ENCODE results near the gene SGPP1. TPM values are rescaled to one million over a fixed set of nuclear protein-coding genes. Genes with fewer than 3 reads are reported as not detected.

The SGPP1 gene
- total and polyA plus RNA-seq, 2 of the 4 experiments (the other 2 are of a cell fraction), result 8.6 to 11.1 TPM

GRCh38 chr14:63761351-63762117 is 33.7 kb upstream of the SGPP1 start:
- dilution Hi-C loops (cut with HindIII; ENCODE audit: low sequenced_read_pairs, unreplicated experiment) (no loop called here), intact Hi-C loops (cut with micrococcal nuclease) (loop anchor here (10.0 kb wide), 1 partner anchor 1597 kb away; no protein-coding TSS in a partner anchor), in situ Hi-C loops (cut with MboI; ENCODE audit: low sequenced_read_pairs) (loop anchor here (25.0 kb wide), 1 partner anchor 374 kb away; no protein-coding TSS in a partner anchor)
- no peak overlapping the region for H3K27ac ChIP-seq (ENCODE audit: insufficient read depth, low read length)
- no peak overlapping the region for H2AK5ac ChIP-seq (ENCODE audit: low read depth, low read length)
- H4K91ac ChIP-seq (ENCODE audit: insufficient read depth, low read depth, low read length), result no peak overlapping the region
- no peak overlapping the region for H2AK9ac ChIP-seq (replicated peaks; ENCODE audit: low read depth, low read length, poor library complexity)
- TF ChIP-seq RCOR1 (IDR thresholded peaks at IDR 0.05; ENCODE audit: insufficient replicate concordance, low read length) (no peak), CEBPB (IDR thresholded peaks at IDR 0.05; ENCODE audit: low read depth, low read length) (no peak)
- H3K18ac ChIP-seq (ENCODE audit: low read depth, low read length), result no peak overlapping the region
- no peak overlapping the region for H4K5ac ChIP-seq (ENCODE audit: low read depth, low read length)
- no peaks in the 10 kb centered on the region for H3K27me3 ChIP-seq (ENCODE audit: control insufficient read depth, insufficient read depth, low read length)
- no peaks in the 10 kb centered on the region for H3K9me1 ChIP-seq (ENCODE audit: insufficient read depth, low read length)
- BruUV-seq (replicated peaks), result no TSS peak
- WGBS, 2 experiments (ENCODE audit: extremely low coverage in 2 of 2, insufficient read length in 1 of 2), result 81% methylated on average over 8 of the region's 26 CpGs; no CpG with 5 or more reads in 1 of the 2 experiments
- H2BK120ac ChIP-seq (ENCODE audit: low read depth, low read length), result no peak overlapping the region
- no peak overlapping the region for H4K8ac ChIP-seq (ENCODE audit: low read depth in 2 of 2, low read length in 2 of 2)
- no peaks in the 10 kb centered on the region for H3K9me3 ChIP-seq (ENCODE audit: control insufficient read depth, insufficient read depth, low read length)
- no peak overlapping the region for H3K14ac ChIP-seq (replicated peaks; ENCODE audit: low read depth, low read length)
- ATAC-seq (ENCODE audit: low read depth), result no peak
- H3K4me2 ChIP-seq (ENCODE audit: low read depth, low read length), result no peak overlapping the region
- no peaks in the 10 kb centered on the region for H4K20me1 ChIP-seq (ENCODE audit: insufficient read depth, low read length)
- H2AFZ ChIP-seq (replicated peaks; ENCODE audit: low read length, poor library complexity), result peak overlapping the region; percentile 68
- CTCF ChIA-PET, result no interaction called here
- no peak overlapping the region for H2BK5ac ChIP-seq (ENCODE audit: low read depth, low read length, poor library complexity, severe bottlenecking)
- no peaks in the 10 kb centered on the region for H3K36me3 ChIP-seq (ENCODE audit: control insufficient read depth, insufficient read depth, low read length)
- H3K23ac ChIP-seq (ENCODE audit: low read depth, low read length), result no peak overlapping the region
- H3K56ac ChIP-seq (ENCODE audit: extremely low read depth, insufficient read depth, low read length), result no peak overlapping the region
- H2BK15ac ChIP-seq (ENCODE audit: low read depth, low read length), result no peak overlapping the region
- no peak overlapping the region for H3K4ac ChIP-seq (ENCODE audit: low read depth, low read length)
- H3K4me3 ChIP-seq (ENCODE audit: insufficient read depth, low read depth, low read length), result no peak overlapping the region
- DNase-seq, result no peak
- H3K4me1 ChIP-seq (ENCODE audit: control insufficient read depth, insufficient read depth, low read length), result no peaks in the 10 kb centered on the region
- no peak overlapping the region for H3K9ac ChIP-seq (ENCODE audit: low read depth, low read length)
- H2BK20ac ChIP-seq (ENCODE audit: low read depth, low read length), result no peak overlapping the region
- POLR2A ChIA-PET (ENCODE audit: unreplicated experiment), result no interaction called here
- H3K79me1 ChIP-seq (ENCODE audit: low read depth in 1 of 2, low read length in 2 of 2), result no peaks in the 10 kb centered on the region
